Lung (tissue), 12 donors: Measurements from ENCODE around the gene XBP1. TPM values are rescaled to one million over a fixed set of nuclear protein-coding genes. Genes with fewer than 3 reads are reported as not detected.
A peak's percentile ranks its signal among the peaks of the same experiment; 100 is the strongest.

Source experiments
- ATAC-seq: fragments of 200-7000 bp; cut with Tn5 transposase; one replicate; pipeline ENCODE4 v1.9.1; 2020; ENCODE audit warnings: moderate number of reproducible peaks; ENCODE audit not compliant: insufficient read depth, low FRiP score
- DNase-seq, 3 donors: peaks; one replicate each; pipeline ENCODE4 v3.0.0-alpha.2; 2013 to 2017
- H3K27ac ChIP-seq, 2 donors: one replicate each; pipeline ENCODE4 v1.5.1; 2013; ENCODE audit warnings: mild to moderate bottlenecking in 2 of 2, moderate library complexity in 2 of 2, control low read depth in 1 of 2, inconsistent platforms in 1 of 2, low read depth in 1 of 2, low read length in 1 of 2
- H3K27me3 ChIP-seq, 3 donors: one replicate each; pipeline ENCODE4 v1.5.1; 2013; ENCODE audit warnings: low read length in 2 of 3; ENCODE audit not compliant: control insufficient read depth in 3 of 3, insufficient read depth in 3 of 3
- H3K36me3 ChIP-seq, 4 donors: one replicate each; pipeline ENCODE4 v1.5.1; 2013; ENCODE audit warnings: low read length in 4 of 4, mild to moderate bottlenecking in 1 of 4, moderate library complexity in 1 of 4; ENCODE audit not compliant: control insufficient read depth in 4 of 4, insufficient read depth in 4 of 4
- H3K4me1 ChIP-seq, 5 donors: one replicate each; pipeline ENCODE4 v1.5.1; 2013; ENCODE audit warnings: low read length in 5 of 5, mild to moderate bottlenecking in 2 of 5, moderate library complexity in 1 of 5; ENCODE audit not compliant: control insufficient read depth in 5 of 5, insufficient read depth in 5 of 5
- H3K4me3 ChIP-seq: one replicate; pipeline ENCODE4 v1.5.1; 2013; ENCODE audit warnings: mild to moderate bottlenecking, control low read depth, moderate library complexity
- H3K9ac ChIP-seq, 2 donors: one replicate each; pipeline ENCODE4 v1.5.1; 2013; ENCODE audit warnings: low read length in 2 of 2, control low read depth in 1 of 2; ENCODE audit not compliant: insufficient read depth in 1 of 2
- H3K9me3 ChIP-seq, 4 donors: one replicate each; pipeline ENCODE4 v1.5.1; 2013; ENCODE audit warnings: low read length in 3 of 4, mild to moderate bottlenecking in 1 of 4, moderate library complexity in 1 of 4; ENCODE audit not compliant: control insufficient read depth in 4 of 4, insufficient read depth in 3 of 4
- WGBS, 2 donors: extraction: QIAGEN DNeasy Blood & Tissue Kit; methylation state at CpG; one replicate each; pipeline ENCODE4 v1.1.7; 2013; 5-methylcytosine and 5-hydroxymethylcytosine counted together
- polyA plus RNA-seq, 2 donors: library from polyadenylated mRNA; stranded (reverse); fragments of 200-250 nt; gene quantifications; one replicate each; pipeline ENCODE4 v1.2.1, GENCODE V29; 2013
- total RNA-seq, 2 donors: library from RNA; depleted of rRNA in 1 of 2; stranded (reverse); fragments of >200 nt in 1 of 2; gene quantifications; one replicate each; pipeline ENCODE4 v1.2.1, GENCODE V29; 2014 to 2021
- TF ChIP-seq, protein P1 (sequence below): IDR thresholded peaks from 2 replicates; pipeline ENCODE4 v1.5.1; 2012; ENCODE audit warnings: mild to moderate bottlenecking; ENCODE audit errors: control extremely low read depth, extremely low read depth
- donor health status: control.
- donor health status: control.
- donor health status: Bipolar disorder and iron deficiency.
- donor health status: healthy.
- donor health status: DM: yes; HTN: yes; CAD: no.

Gene XBP1
- total and polyA plus RNA-seq, 4 donors: 144 to 341 (median 311) TPM

DNA sequence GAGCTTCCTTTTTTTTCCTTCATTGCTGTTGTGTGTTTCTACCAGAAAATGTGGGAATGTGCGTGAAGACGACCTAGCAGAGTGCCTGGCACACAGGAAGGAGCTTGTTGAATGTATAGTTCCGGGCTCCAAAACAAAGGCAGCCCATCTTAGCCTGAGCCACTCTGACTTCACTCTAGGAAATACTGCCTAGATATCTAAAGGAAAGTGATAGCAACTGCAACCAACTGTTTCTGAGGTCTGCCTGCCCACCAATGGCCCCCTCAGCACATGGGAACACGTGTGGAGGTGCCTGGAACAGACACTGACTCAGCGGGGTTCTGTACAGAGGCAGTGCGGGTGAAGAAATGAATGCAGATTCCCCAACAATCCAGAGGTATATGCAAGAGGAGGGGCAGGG lies 14.7 kb upstream of the XBP1 start:
- TF ChIP-seq, protein P1, sequence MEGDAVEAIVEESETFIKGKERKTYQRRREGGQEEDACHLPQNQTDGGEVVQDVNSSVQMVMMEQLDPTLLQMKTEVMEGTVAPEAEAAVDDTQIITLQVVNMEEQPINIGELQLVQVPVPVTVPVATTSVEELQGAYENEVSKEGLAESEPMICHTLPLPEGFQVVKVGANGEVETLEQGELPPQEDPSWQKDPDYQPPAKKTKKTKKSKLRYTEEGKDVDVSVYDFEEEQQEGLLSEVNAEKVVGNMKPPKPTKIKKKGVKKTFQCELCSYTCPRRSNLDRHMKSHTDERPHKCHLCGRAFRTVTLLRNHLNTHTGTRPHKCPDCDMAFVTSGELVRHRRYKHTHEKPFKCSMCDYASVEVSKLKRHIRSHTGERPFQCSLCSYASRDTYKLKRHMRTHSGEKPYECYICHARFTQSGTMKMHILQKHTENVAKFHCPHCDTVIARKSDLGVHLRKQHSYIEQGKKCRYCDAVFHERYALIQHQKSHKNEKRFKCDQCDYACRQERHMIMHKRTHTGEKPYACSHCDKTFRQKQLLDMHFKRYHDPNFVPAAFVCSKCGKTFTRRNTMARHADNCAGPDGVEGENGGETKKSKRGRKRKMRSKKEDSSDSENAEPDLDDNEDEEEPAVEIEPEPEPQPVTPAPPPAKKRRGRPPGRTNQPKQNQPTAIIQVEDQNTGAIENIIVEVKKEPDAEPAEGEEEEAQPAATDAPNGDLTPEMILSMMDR: no peak
- WGBS, 2 donors: 36 to 54% methylated on average over 6 of the region's 6 CpGs
- no peaks in the 10 kb centered on the region for H3K9me3 ChIP-seq
- DNase-seq: peak in 1 of 3 donors; percentile 9
- H3K9ac ChIP-seq: no peak overlapping the region
- peaks cover 4 to 21% (median 8%) of the 10 kb centered on the region in 5 donors for H3K4me1 ChIP-seq
- no peak for ATAC-seq
- peak overlapping the region in 1 of 2 donors; percentile 79 for H3K27ac ChIP-seq
- H3K36me3 ChIP-seq: peaks cover 0 to 3% (median 0%) of the 10 kb centered on the region in 4 donors
- H3K4me3 ChIP-seq: no peak overlapping the region
- no peaks in the 10 kb centered on the region for H3K27me3 ChIP-seq

DNA sequence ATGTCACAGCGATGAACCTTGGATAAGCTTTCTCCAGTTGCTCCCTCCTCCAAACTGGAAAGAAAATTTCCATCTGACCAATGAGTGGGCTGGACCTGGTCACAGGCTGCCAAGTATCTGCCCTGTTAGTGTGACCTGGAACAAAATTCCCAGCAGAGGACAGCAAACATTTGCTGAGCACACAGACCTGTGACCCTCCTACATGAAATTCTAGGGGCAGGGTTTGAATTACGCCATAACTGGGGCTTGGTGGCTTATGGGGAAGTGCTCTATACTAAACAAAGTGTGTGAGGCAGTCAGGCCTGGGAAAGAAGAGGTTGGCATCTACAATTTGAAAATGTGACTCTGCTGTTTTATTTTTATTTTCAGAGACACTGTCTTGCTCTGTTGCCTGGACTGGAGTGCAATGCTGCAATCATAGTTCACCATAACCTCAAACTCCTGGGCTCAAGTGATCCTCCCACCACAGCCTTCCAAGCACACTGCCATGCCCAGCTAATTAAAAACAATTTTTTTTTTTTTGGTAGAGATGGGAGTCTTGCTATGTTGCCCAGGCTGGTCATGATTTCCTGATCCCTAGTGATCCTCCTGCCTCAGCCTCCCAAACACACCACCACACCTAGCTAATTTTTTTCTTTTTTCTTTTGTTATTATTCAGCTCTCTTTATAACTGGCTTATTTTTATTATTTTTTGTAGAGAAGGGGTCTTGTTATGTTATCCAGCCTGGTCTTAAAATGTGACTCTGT lies 13.6 kb upstream of the XBP1 start:
- TF ChIP-seq, protein P1: no peak
- Histone ChIP-seq H3K9me3 (no peaks in the 10 kb centered on the region), H3K27me3 (no peaks in the 10 kb centered on the region), H3K4me3 (no peak overlapping the region), H3K9ac (no peak overlapping the region), H3K36me3 (peaks cover 0 to 3% (median 0%) of the 10 kb centered on the region in 4 donors), H3K27ac (peak overlapping the region in 1 of 2 donors; percentile 76), H3K4me1 (peaks cover 5 to 19% (median 8%) of the 10 kb centered on the region in 5 donors)
- peak; percentile 77 for ATAC-seq
- peak in 2 of 3 donors; percentile 29 to 39 for DNase-seq
- WGBS, 2 donors: 33 to 59% methylated on average over 2 of the region's 2 CpGs

DNA sequence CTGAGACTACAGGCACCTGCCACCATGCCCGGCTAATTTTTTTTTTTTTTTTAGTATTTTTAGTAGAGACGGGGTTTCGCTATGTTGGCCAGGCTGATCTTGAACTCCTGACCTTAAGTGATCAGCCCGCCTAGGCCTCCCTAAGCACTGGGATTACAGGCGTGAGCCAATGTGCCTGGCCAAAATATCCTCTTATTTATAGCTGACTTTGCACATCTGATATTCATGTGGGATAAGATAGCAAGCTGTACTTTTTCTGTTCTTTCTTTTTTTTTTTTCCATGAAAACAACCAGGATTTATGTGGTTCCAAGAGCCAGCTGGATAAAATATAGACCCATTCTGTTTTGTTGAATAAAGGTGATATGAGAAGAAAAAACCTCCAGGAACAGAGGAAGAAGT lies 12.1 kb upstream of the XBP1 start:
- Histone ChIP-seq H3K36me3 (peaks cover 0 to 3% (median 2%) of the 10 kb centered on the region in 4 donors), H3K4me1 (peaks cover 0 to 14% (median 7%) of the 10 kb centered on the region in 5 donors), H3K9ac (no peak overlapping the region), H3K4me3 (no peak overlapping the region), H3K27me3 (no peaks in the 10 kb centered on the region), H3K27ac (no peak overlapping the region), H3K9me3 (no peaks in the 10 kb centered on the region)
- 55 to 56% methylated on average over 5 of the region's 5 CpGs for WGBS, 2 donors
- DNase-seq: peak in 1 of 3 donors; percentile 39
- ATAC-seq: no peak
- TF ChIP-seq, protein P1: no peak
